Prostate gland (tissue), 2 donors: ENCODE data around the gene ST8SIA1. TPM values are rescaled to one million over a fixed set of nuclear protein-coding genes. Genes with fewer than 3 reads are reported as not detected.
"Not testable (repeated sequence)": the region's sequence is repeated elsewhere in the genome, so short reads cannot be mapped to it uniquely, and the experiment has no call there.

Experiments used
- DNase-seq: peaks from one replicate; pipeline ENCODE4 v3.0.0-alpha.2; 2019; ENCODE audit warnings: low spot score
- H3K27ac ChIP-seq, 2 donors: fragments of 200-600 bp; sonication (generic); 2 replicates each; pipeline ENCODE4 v1.5.1; 2017 to 2019
- H3K27me3 ChIP-seq: fragments of 200-600 bp; sonication (generic); replicated peaks from 2 replicates; pipeline ENCODE4 v1.5.1; 2019; ENCODE audit not compliant: insufficient read depth
- H3K36me3 ChIP-seq, 2 donors: fragments of 200-600 bp; sonication (generic); 1 replicate in 1 of 2; 2 replicates in 1 of 2; pipeline versions ENCODE4 v1.5.1 to v1.8.1; 2017 to 2019
- H3K4me1 ChIP-seq: fragments of 200-600 bp; sonication (generic); replicated peaks from 2 replicates; pipeline ENCODE4 v1.5.1; 2019
- H3K4me3 ChIP-seq, 2 donors: fragments of 200-600 bp; sonication (generic); 2 replicates each; pipeline ENCODE4 v1.5.1; 2017 to 2019
- H3K9me3 ChIP-seq: fragments of 200-600 bp; sonication (generic); 2 replicates; pipeline ENCODE4 v1.5.1; 2017
- POLR2A ChIP-seq: fragments of 450-650 bp; IDR thresholded peaks from one replicate; pipeline ENCODE4 v1.6.1; 2016; ENCODE audit warnings: antibody characterized with exemption, mild to moderate bottlenecking
- POLR2AphosphoS5 ChIP-seq: sonication (generic); formaldehyde crosslinking; IDR thresholded peaks from one replicate; pipeline ENCODE4 v1.6.1; 2017; ENCODE audit warnings: antibody characterized with exemption
- WGBS: methylation state at CpG from one replicate; pipeline ENCODE4 v1.1.5; 2018; 5-methylcytosine and 5-hydroxymethylcytosine counted together
- intact Hi-C: fragments of 100-400 bp; cut with DNase I; formaldehyde crosslinking; loops from one replicate; pipeline ENCODE4 v1.14.2; 2022
- total RNA-seq, 2 donors: library from RNA; depleted of rRNA; stranded (reverse); fragments of >200 nt; gene quantifications; one replicate each; pipeline ENCODE4 v1.1.0, GENCODE V29; 2016
- TF ChIP-seq, protein P1 (sequence below), 4 experiments: fragments of 200-600 bp in 2 of 4; fragments of 450-650 bp in 2 of 4; sonication (generic) in 2 of 4; IDR thresholded peaks; 1 replicate in 3 of 4; 2 replicates in 1 of 4; pipeline ENCODE4 v1.5.1; 2016 to 2019; ENCODE audit warnings: antibody characterized with exemption in 4 of 4, mild to moderate bottlenecking in 2 of 4, moderate library complexity in 2 of 4

The ST8SIA1 gene
- total RNA-seq, 2 donors from 2014 or later: 17.7 to 18.8 TPM

- Histone ChIP-seq H3K36me3 (no peaks in the 10 kb centered on the region), H3K4me1 (no peaks in the 10 kb centered on the region), H3K27ac (no peak overlapping the region), H3K27me3 (no peaks in the 10 kb centered on the region), H3K4me3 (no peak overlapping the region), H3K9me3 (no peaks in the 10 kb centered on the region)
- intact Hi-C loops: no loop called here
- DNase-seq: no peak
- no peak for TF ChIP-seq POLR2AphosphoS5
- no peak for TF ChIP-seq POLR2A
- TF ChIP-seq, protein P1, sequence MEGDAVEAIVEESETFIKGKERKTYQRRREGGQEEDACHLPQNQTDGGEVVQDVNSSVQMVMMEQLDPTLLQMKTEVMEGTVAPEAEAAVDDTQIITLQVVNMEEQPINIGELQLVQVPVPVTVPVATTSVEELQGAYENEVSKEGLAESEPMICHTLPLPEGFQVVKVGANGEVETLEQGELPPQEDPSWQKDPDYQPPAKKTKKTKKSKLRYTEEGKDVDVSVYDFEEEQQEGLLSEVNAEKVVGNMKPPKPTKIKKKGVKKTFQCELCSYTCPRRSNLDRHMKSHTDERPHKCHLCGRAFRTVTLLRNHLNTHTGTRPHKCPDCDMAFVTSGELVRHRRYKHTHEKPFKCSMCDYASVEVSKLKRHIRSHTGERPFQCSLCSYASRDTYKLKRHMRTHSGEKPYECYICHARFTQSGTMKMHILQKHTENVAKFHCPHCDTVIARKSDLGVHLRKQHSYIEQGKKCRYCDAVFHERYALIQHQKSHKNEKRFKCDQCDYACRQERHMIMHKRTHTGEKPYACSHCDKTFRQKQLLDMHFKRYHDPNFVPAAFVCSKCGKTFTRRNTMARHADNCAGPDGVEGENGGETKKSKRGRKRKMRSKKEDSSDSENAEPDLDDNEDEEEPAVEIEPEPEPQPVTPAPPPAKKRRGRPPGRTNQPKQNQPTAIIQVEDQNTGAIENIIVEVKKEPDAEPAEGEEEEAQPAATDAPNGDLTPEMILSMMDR (IDR thresholded peaks at IDR 0.05): no peak
- 65% methylated on average over 4 of the region's 4 CpGs for WGBS
Measured at GRCh38 chr12:22164139-22164538, 170.4 kb downstream of the ST8SIA1 start.

DNA sequence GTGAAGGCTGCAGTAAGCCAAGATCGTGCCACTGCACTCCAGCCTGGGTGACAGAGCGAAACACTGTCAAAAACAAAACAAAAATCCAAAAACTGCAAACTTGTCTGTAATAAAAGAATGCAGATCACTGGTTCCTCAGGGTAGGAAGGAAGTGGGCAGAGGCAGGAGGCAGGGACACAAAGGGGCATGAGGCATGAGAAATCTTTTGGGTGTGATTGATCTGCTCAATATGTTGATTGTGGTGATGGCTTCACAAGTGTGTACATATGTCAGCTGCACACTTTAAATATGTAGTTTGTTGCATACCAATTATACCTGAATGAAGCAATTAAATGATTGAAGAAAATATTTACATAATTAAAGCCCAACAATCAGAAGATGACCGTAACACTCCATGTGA lies 170.9 kb downstream of the ST8SIA1 start:
- Histone ChIP-seq H3K4me3 (no peak overlapping the region), H3K9me3 (no peaks in the 10 kb centered on the region), H3K36me3 (no peaks in the 10 kb centered on the region), H3K27me3 (no peaks in the 10 kb centered on the region), H3K27ac (no peak overlapping the region), H3K4me1 (no peaks in the 10 kb centered on the region)
- no peak for DNase-seq
- TF ChIP-seq POLR2A: no peak
- TF ChIP-seq POLR2AphosphoS5: no peak
- TF ChIP-seq, protein P1 (IDR thresholded peaks at IDR 0.05): no peak
- intact Hi-C loops: no loop called here
- WGBS: 92% methylated on average over 3 of the region's 3 CpGs

DNA sequence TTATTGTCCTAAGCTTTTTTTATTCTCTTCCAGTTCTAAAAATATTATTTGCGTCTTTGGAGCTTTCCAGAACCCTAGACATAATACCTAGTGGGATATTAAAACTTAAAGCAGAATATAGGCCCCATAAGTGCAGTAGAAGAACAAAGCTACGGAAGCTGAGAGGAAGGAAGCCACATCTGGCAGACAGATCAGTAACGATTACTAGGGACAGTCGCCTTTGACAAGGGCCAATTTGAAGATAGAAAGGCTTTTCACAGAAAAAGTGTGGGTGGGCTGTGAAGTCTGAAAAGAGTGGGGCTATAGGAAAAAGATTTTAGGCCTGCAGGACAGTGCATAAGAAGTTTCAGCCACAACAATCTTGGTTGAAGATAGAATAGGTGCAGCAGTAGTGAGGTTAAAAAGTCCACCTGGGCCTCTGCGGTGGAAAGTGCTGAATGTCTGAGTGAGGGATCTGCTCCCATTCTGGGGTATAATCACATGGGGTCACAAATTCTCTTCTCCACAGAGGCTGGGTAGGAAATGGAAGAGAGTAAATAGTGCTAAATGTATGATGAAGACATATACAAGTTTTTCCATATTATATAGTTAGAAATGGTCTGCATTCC lies 174.0 kb downstream of the ST8SIA1 start:
- 51% methylated on average over 5 of the region's 5 CpGs for WGBS
- intact Hi-C loops: no loop called here
- H3K27ac ChIP-seq: no peak overlapping the region
- H3K4me3 ChIP-seq: no peak overlapping the region
- H3K9me3 ChIP-seq: no peaks in the 10 kb centered on the region
- TF ChIP-seq, protein P1 (IDR thresholded peaks at IDR 0.05): no peak
- TF ChIP-seq POLR2AphosphoS5: no peak
- TF ChIP-seq POLR2A: no peak
- H3K36me3 ChIP-seq: no peaks in the 10 kb centered on the region
- H3K4me1 ChIP-seq: no peaks in the 10 kb centered on the region
- no peaks in the 10 kb centered on the region for H3K27me3 ChIP-seq
- DNase-seq: no peak

DNA sequence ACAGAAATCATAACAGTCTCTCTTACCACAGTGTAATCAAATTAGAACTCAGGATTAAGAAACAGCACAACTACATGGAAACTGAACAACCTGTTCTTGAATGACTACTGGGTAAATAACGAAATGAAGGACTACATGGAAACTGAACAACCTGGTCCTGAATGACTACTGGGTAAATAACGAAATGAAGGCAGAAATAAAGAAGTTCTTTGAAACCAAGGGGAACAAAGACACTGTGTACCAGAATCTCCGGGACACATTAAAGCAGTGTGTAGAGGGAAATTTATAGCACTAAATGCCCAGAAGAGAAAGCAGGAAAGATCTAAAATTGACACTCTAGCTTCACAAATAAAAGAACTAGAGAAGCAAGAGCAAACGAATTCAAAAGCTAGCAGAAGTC lies 185.2 kb downstream of the ST8SIA1 start:
- DNase-seq: peak; percentile 33
- H3K27me3 ChIP-seq, intact Hi-C loops, H3K9me3 ChIP-seq, H3K36me3 ChIP-seq, H3K4me1 ChIP-seq, H3K4me3 ChIP-seq: not testable (repeated sequence)
- TF ChIP-seq POLR2AphosphoS5: peak; percentile 83
- WGBS: 42% methylated on average over 4 of the region's 4 CpGs
- peak overlapping the region; percentile 37 to 81 for H3K27ac ChIP-seq

- H3K27me3 ChIP-seq, H3K4me3 ChIP-seq, H3K4me1 ChIP-seq, H3K36me3 ChIP-seq, DNase-seq, H3K27ac ChIP-seq, H3K9me3 ChIP-seq, intact Hi-C loops: not testable (repeated sequence)
- WGBS: 63% methylated on average over 3 of the region's 4 CpGs
Measured at GRCh38 chr12:22146686-22147085, 187.8 kb downstream of the ST8SIA1 start.

Other genes starting within 250 kb of the ST8SIA1 start
- 10 to 100 TPM; 26.6 to 37.6 TPM for gene C2CD5, start 209.8 kb upstream of the ST8SIA1 start, total RNA-seq